ENCODE results near the gene FGF11.

Gene FGF11

GRCh38 chr17:7394452-7395191, 44.7 kb upstream of the FGF11 start, which contains the start of gene PLSCR3:
PLSCR3 (minus strand) TSS chr17:7394525; CDS start chr17:7394110, 415 bp downstream.
- DNase-seq (ENCODE audit: low spot score): peak; percentile 97
- peak; percentile 35 for TF ChIP-seq CTCF (IDR thresholded peaks at IDR 0.05; ENCODE audit: borderline replicate concordance, control extremely low read depth, extremely low read depth, insufficient read depth, missing control alignments)
- in situ Hi-C loops (cut with MboI; ENCODE audit: low sequenced_read_pairs, unreplicated experiment): no loop called here

DNA sequence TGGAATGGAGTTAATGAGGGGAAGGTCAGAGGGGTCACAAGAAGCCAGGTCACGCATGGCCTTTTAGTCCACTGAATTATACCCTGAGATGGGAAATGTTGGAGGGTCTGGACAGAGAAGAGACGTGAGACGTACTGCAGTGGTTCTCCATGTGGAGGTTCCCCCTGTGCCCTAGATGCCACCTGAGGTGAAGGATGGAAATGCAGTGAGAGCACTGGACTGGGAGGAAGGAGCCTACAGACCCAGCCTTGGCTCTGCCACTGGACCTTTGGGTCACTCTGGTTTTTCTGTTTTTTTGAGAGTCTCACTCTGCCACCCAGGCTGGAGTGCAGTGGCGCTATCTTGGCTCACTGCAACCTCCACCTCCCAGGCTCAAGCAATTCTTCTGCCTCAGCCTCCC, 43.2 kb upstream of the FGF11 start:
- in situ Hi-C loops (cut with MboI; ENCODE audit: low sequenced_read_pairs, unreplicated experiment): no loop called here
- DNase-seq (ENCODE audit: low spot score): no peak

DNA sequence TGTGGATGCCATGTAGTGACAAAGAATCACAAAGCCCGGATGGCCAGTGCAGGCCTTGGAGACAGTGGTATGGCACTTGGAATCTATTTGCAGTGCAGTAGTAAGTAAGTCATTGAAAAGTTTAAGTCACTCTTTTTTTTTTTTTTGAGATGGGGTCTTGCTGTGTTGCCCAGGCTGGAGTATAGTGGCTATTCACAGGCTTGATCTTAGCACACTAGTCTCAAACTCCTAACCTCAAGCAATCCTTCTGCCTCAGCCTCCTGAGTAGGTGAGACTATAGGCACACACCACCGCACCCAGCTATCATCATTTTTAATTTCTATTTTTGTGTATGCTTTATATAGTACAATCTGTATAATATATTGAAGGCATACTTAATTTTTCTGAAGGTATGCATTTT, 40.7 kb upstream of the FGF11 start:
- no peak for TF ChIP-seq CTCF (IDR thresholded peaks at IDR 0.05; ENCODE audit: borderline replicate concordance, control extremely low read depth, extremely low read depth, insufficient read depth, missing control alignments)
- in situ Hi-C loops (cut with MboI; ENCODE audit: low sequenced_read_pairs, unreplicated experiment): no loop called here
- DNase-seq (ENCODE audit: low spot score): no peak

More for the DNA sequence above, 43.2 kb upstream of the FGF11 start:
- TF ChIP-seq CTCF (IDR thresholded peaks at IDR 0.05; ENCODE audit: borderline replicate concordance, control extremely low read depth, extremely low read depth, insufficient read depth, missing control alignments): no peak

- TF ChIP-seq CTCF (IDR thresholded peaks at IDR 0.05; ENCODE audit: borderline replicate concordance, control extremely low read depth, extremely low read depth, insufficient read depth, missing control alignments): no peak
- in situ Hi-C loops (cut with MboI; ENCODE audit: low sequenced_read_pairs, unreplicated experiment): no loop called here
- no peak for DNase-seq (ENCODE audit: low spot score)
Observed at GRCh38 chr17:7403043-7403726, 36.1 kb upstream of the FGF11 start.

GRCh38 chr17:7403727-7403976, 35.7 kb upstream of the FGF11 start:
- in situ Hi-C loops (cut with MboI; ENCODE audit: low sequenced_read_pairs, unreplicated experiment): no loop called here
- TF ChIP-seq CTCF (IDR thresholded peaks at IDR 0.05; ENCODE audit: borderline replicate concordance, control extremely low read depth, extremely low read depth, insufficient read depth, missing control alignments): no peak
- no peak for DNase-seq (ENCODE audit: low spot score)

- peak; percentile 97 for DNase-seq (ENCODE audit: low spot score)
- in situ Hi-C loops (cut with MboI; ENCODE audit: low sequenced_read_pairs, unreplicated experiment): no loop called here
- no peak for TF ChIP-seq CTCF (IDR thresholded peaks at IDR 0.05; ENCODE audit: borderline replicate concordance, control extremely low read depth, extremely low read depth, insufficient read depth, missing control alignments)
Observed at GRCh38 chr17:7403977-7404736, 35.2 kb upstream of the FGF11 start, which contains the start of gene TMEM256. TMEM256 (minus strand) TSS chr17:7404097; CDS start chr17:7404084, 13 bp downstream.

All from GM13976 (cell line).